GM23338 (cell line): ENCODE results near the gene COL4A1.

ENCODE experiments used
- CTCF ChIP-seq, 2 experiments: fragments of 200-600 bp in 1 of 2; sonication (generic) in 1 of 2; conservative IDR thresholded peaks; 2 replicates each; pipeline versions ENCODE4 v1.5.1 to v1.6.1; 2016 to 2017; ENCODE audit warnings: antibody characterized with exemption in 2 of 2, low read depth in 2 of 2, mild to moderate bottlenecking in 2 of 2, moderate library complexity in 1 of 2
- EZH2phosphoT487 ChIP-seq: fragments of 200-600 bp; sonication (generic); IDR thresholded peaks from one replicate; pipeline ENCODE4 v1.8.1; 2018; ENCODE audit warnings: antibody characterized with exemption; ENCODE audit not compliant: unreplicated experiment
- POLR2AphosphoS5 ChIP-seq: IDR thresholded peaks from 2 replicates; pipeline ENCODE4 v1.6.1; 2016; ENCODE audit warnings: antibody characterized with exemption, low read depth

DNA sequence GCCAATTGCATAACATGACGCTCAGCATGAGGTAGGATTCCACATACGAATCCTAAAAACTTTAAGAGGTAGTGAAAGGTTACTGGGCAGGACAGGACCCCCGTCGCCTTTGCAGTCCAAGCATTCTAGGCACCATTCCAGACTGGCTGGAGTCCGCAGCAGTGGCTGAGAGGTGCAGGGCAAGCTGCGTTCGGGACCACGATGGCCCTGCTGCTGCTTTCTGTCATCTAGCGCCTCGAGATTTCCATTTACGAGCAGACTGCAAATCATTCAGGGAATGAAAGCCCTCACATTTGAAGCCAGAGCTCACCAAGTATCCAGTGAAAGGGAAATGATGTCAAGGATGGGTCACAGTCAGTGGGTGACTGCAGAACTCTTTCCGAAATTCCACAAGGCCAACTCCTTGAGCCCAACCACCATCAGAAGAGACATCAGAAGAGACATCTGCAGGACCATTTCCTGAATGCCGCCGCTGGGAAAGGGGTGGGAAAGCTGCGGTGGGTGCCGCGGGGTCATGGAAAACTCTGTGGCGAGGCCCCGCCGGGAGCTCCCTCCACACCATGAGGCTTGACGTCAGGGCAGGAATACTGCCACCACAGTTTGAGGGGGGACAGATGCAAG, 88.3 kb downstream of the COL4A1 start:
- TF ChIP-seq POLR2AphosphoS5, result no peak
- TF ChIP-seq CTCF (conservative IDR thresholded peaks at IDR 0.05; ENCODE audit: low read depth in 2 of 2), result no peak
- TF ChIP-seq EZH2phosphoT487, result no peak
